HFFc6 (cell line): ENCODE data around the gene KLHL29. TPM values are rescaled to one million over a fixed set of nuclear protein-coding genes. Genes with fewer than 3 reads are reported as not detected.

Experiments
- DNase-seq: peaks from one replicate; pipeline ENCODE4 v3.0.0-alpha.2; 2018
- H3K27ac Mint-ChIP-seq: 2 replicates; pipeline ENCODE4 v1.8.0; 2020; ENCODE audit warnings: mild to moderate bottlenecking, mixed read lengths
- H3K27me3 Mint-ChIP-seq: 2 replicates; pipeline ENCODE4 v1.8.0; 2021; ENCODE audit warnings: mild to moderate bottlenecking, moderate library complexity, mixed read lengths; ENCODE audit not compliant: insufficient read depth
- H3K36me3 Mint-ChIP-seq: 2 replicates; pipeline ENCODE4 v1.8.0; 2021; ENCODE audit warnings: low read depth, mixed read lengths
- H3K4me1 Mint-ChIP-seq: 2 replicates; pipeline ENCODE4 v1.8.0; 2020; ENCODE audit warnings: low read depth, mixed read lengths
- H3K4me3 Mint-ChIP-seq: 2 replicates; pipeline ENCODE4 v1.8.0; 2020; ENCODE audit warnings: mild to moderate bottlenecking, moderate library complexity, mixed read lengths
- H3K9me3 Mint-ChIP-seq: 2 replicates; pipeline ENCODE4 v1.8.0; 2020; ENCODE audit warnings: mild to moderate bottlenecking, mixed read lengths
- total RNA-seq, 6 experiments: library from RNA; stranded (reverse); fragmentation: NEBNext Ultra II Directional; extraction: Animal tissue kit (Norgen Biotek cat#: 25700); gene quantifications; 2 replicates in 1 of 6; 3 replicates in 5 of 6; pipeline ENCODE4 v1.2.3, GENCODE V29; 2021
- TF ChIP-seq, protein P1 (sequence below): fragments of 200-600 bp; sonication (generic); IDR thresholded peaks from 2 replicates; pipeline ENCODE4 v1.5.0; 2021; ENCODE audit warnings: antibody characterized with exemption, mild to moderate bottlenecking

KLHL29 gene
- total RNA-seq, 6 experiments from 2014 or later, result 7.4 to 9.7 (median 8.6) TPM

DNA sequence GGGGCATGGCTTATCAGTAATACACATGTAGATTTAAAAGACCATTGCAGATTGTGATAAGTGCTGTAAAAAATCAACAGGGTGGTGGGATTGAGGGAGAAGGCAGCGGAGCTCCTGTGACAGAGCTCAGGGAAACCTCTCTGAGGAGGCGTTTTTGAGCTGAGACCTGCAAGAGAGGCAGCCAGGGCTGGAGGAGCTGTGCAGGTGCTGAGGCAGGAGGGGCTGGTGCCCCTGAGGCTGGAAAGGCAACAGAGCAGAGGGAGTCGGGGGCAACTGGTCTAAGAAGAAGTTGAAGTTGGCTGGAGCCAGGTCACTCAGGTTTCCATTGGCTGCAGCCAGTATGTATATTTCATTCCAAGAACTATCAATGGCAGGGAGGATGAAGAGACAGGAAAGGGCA, 47.6 kb downstream of the KLHL29 start:
- TF ChIP-seq, protein P1, sequence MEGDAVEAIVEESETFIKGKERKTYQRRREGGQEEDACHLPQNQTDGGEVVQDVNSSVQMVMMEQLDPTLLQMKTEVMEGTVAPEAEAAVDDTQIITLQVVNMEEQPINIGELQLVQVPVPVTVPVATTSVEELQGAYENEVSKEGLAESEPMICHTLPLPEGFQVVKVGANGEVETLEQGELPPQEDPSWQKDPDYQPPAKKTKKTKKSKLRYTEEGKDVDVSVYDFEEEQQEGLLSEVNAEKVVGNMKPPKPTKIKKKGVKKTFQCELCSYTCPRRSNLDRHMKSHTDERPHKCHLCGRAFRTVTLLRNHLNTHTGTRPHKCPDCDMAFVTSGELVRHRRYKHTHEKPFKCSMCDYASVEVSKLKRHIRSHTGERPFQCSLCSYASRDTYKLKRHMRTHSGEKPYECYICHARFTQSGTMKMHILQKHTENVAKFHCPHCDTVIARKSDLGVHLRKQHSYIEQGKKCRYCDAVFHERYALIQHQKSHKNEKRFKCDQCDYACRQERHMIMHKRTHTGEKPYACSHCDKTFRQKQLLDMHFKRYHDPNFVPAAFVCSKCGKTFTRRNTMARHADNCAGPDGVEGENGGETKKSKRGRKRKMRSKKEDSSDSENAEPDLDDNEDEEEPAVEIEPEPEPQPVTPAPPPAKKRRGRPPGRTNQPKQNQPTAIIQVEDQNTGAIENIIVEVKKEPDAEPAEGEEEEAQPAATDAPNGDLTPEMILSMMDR, result no peak
- no peak overlapping the region for H3K27ac Mint-ChIP-seq
- H3K9me3 Mint-ChIP-seq, result no peaks in the 10 kb centered on the region
- DNase-seq, result no peak
- H3K4me3 Mint-ChIP-seq, result no peak overlapping the region
- no peaks in the 10 kb centered on the region; the same call in none of the 2 replicates for H3K27me3 Mint-ChIP-seq
- no peaks in the 10 kb centered on the region; the same call in 1 of the 2 replicates for H3K36me3 Mint-ChIP-seq
- H3K4me1 Mint-ChIP-seq, result peaks cover 46% of the 10 kb centered on the region

DNA sequence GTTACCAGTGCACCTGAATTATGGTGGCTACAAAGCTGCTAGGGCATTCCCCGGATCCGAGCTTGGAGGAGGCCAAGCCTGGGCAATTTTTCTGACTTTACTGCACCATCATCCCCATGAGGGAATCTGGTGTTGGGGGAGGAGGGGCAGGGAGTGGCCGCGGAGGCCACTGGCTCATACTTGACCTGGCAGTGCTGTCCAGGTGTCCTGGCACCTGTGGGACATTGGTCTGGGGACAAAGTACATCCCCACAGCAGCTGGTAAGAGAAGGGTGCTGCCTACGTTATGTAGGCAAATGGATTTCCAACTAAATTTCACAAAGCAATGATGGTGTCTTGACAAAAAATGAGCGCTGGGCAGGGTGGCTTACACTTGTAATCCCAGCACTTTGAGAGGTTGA, 48.3 kb downstream of the KLHL29 start:
- Mint-ChIP-seq H3K4me3 (no peak overlapping the region), H3K4me1 (peaks cover 46% of the 10 kb centered on the region), H3K27ac (no peak overlapping the region), H3K9me3 (no peaks in the 10 kb centered on the region), H3K27me3 (no peaks in the 10 kb centered on the region; the same call in none of the 2 replicates), H3K36me3 (no peaks in the 10 kb centered on the region; the same call in 1 of the 2 replicates)
- TF ChIP-seq, protein P1, result no peak
- DNase-seq, result no peak

DNA sequence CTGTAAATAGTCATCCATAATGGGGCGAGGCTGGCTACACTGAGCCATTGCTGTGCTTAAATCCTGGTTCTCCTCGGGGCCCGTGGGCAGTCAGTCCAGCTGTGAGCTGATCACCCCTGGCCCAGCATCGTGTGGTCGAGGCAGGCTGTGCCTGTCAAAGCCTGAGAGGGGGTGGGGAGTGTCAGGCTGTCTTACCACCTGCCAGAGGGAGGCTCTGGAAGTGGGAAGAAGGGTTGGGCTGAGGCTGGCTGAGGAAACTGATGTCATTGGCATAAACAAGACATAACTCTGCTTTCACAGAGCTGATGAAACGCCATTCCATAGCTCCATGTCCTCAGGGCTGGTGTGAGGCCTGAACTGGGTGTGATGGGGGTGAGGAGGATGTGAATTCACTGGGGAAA, 49.7 kb downstream of the KLHL29 start:
- Mint-ChIP-seq H3K4me1 (peaks cover 46% of the 10 kb centered on the region), H3K36me3 (no peaks in the 10 kb centered on the region; the same call in 1 of the 2 replicates), H3K27ac (peak overlapping the region; percentile 51), H3K9me3 (no peaks in the 10 kb centered on the region), H3K4me3 (no peak overlapping the region), H3K27me3 (peaks cover 1% of the 10 kb centered on the region)
- DNase-seq, result no peak
- TF ChIP-seq, protein P1, result no peak

DNA sequence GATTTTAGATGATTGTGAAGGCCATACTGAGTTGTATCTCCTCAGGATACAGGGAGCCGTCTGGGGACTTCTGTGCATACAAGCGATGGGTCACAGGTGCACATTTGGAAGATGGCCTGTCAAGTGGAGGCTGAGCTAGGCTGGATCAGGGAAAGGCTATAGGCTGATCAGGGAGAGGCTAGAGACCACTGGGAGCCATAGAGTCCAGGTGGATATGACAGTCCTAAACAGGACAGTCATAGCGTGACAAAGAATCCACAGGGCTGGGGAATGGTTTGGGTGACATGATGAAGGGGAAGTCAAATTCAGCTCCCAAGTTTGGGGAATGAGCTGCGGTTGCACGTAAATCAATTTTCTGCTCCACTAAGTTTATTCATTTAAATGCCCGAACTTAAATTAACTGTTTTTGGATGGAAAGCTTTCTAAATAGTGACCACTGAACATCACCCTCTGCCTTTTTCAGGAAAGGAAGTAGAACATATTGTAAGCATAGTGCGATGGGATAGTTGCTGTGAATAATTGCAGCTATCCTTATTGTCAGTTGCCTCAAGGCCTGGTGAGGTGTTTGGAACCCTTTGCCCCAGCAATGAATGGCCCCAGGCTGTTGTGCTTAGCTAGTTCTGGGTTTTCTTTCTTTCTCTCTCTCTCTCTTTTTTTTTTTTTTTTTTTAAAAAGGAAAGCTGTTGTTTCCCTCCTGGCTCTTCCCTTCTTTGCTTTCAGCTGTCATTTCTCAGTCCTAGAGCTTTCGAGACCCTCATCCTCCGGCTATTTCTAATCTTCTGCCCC, 50.5 kb downstream of the KLHL29 start:
- Mint-ChIP-seq H3K27me3 (peaks cover 1% of the 10 kb centered on the region), H3K9me3 (no peaks in the 10 kb centered on the region), H3K27ac (peak overlapping the region; percentile 51), H3K36me3 (no peaks in the 10 kb centered on the region; the same call in 1 of the 2 replicates), H3K4me1 (peaks cover 39% of the 10 kb centered on the region), H3K4me3 (no peak overlapping the region)
- TF ChIP-seq, protein P1, result no peak
- DNase-seq, result no peak

DNA sequence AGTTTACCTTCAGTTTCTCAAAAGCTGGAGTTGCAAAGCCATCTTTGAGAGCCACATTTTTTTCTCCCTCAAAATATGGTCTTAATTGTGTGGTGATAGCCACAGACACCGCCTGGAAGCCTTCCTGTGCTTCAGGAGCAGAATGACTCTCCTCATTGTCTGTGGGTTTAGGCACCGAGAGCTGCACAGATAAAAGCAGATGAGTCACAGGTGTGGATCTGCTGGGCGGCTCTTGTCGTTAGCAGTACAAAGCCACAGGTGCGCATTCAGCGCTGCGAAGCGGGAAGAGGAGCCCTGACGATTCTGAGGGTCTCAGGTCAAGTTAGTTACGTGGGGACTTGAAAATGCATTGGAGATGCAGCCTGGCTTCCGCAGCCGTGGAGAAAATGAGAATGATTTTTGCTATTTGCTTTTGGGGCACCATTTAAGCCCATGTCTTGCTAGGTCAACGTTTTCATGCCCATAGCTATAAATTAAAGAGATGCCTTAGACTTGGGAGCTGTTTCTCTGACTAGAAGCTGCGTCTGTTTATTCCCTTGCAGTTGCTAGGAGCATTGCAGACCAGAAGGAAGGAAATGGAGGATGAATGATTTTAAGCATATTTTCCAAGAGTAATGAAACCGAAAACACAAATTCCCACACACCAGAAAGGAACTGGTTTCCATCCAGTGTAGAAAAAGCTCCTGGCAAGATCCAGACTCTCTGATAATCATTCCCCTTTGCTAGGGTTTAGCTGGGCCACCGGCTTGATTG, 51.5 kb downstream of the KLHL29 start:
- TF ChIP-seq, protein P1, result no peak
- H3K27ac Mint-ChIP-seq, result no peak overlapping the region
- no peak overlapping the region for H3K4me3 Mint-ChIP-seq
- H3K36me3 Mint-ChIP-seq, result no peaks in the 10 kb centered on the region; the same call in 1 of the 2 replicates
- H3K4me1 Mint-ChIP-seq, result peaks cover 32% of the 10 kb centered on the region
- H3K27me3 Mint-ChIP-seq, result peaks cover 1% of the 10 kb centered on the region
- H3K9me3 Mint-ChIP-seq, result peaks cover 1% of the 10 kb centered on the region; the same call in 1 of the 2 replicates
- no peak for DNase-seq
